Measurements from ENCODE around the gene LMBRD2. TPM values are rescaled to one million over a fixed set of nuclear protein-coding genes. Genes with fewer than 3 reads are reported as not detected.
"Not testable (repeated sequence)": the region's sequence is repeated elsewhere in the genome, so short reads cannot be mapped to it uniquely, and the experiment has no call there.

Gene LMBRD2
- total RNA-seq (ENCODE audit: low replicate concordance) = 17.6 and 22.1 TPM in 2 replicates

DNA sequence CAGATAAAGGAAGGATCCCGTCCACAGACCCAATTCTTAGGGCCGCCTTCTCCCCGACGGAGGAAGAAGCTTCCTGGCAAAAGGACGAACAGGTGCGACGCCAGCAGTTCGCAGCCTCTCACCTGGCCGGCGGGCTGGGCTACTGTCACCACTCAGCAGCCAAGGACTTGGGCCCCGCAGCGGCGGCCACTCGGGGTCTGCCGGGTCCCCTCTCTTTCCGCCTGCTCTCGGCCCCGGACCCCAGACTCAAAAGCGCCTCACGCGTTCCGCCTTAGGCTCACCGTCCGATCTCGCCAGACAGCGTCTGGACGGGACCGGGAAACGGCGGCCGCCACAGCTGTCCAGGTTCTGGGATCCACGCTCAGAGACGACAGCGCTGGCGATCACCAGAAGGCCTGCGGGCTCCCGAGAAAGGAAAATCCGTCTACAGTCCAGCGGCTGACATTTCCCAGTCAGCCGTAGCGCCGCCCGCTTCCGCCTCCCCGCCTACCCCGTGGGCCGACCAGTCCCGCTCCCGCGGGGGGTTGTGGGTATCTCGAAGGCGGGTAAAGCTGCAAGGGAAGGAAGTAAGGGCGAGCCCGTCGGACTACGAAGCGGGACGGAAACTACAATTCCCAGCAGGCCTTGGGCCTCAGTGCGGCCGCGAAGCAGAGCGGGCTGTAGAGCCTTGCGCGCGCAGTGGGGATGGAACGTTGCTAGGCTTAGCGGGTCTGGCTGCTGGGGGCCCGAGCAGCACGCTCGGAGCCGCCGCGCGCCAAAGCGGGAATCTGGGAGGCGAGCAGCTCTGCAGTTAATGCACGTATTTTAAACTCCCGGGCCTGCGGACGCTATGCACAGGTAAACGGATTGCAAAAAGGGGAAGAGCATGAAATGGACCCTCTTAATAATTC lies at the start of gene LMBRD2, which contains the start of gene SKP2:
Gene LMBRD2, minus strand, starts transcription at position 454 of the 890 bp plus-strand sequence. CDS start 8,538 bp downstream, outside the sequence.
Gene SKP2, plus strand, starts transcription at position 678 of the 890 bp plus-strand sequence. Its CDS starts 152 bp downstream, at position 830.
- H3K4me3 ChIP-seq (ENCODE audit: low read depth, low read length) = peak within 1 kb of the TSS; percentile 92
- peak; percentile 97 for DNase-seq (ENCODE audit: low read depth)
- TF ChIP-seq CTCF (IDR thresholded peaks at IDR 0.05; ENCODE audit: insufficient read depth, low read length) = no peak

DNA sequence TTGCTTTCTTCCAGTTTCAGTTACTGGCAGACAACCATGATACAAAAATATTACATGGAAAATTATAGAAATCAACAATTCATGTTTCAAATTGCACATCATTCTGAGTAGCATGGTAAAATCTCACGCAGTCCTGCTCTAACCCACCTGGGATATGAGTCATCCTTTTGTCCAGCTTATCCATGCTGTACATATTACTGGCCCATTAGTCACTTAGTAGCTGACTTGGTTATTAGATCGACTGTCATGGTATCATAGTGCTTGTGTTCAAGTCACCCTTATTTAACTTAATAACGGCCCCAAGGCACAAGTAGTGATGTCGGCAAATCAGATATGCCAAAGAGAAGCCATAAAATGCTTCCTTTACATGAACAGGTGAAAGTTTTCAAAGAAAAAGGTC lies 48.8 kb upstream of the LMBRD2 start:
- no peak for TF ChIP-seq CTCF (IDR thresholded peaks at IDR 0.05; ENCODE audit: insufficient read depth, low read length)
- DNase-seq (ENCODE audit: low read depth) = peak; percentile 62
- no peak overlapping the region for H3K4me3 ChIP-seq (ENCODE audit: low read depth, low read length)

- H3K4me3 ChIP-seq (ENCODE audit: low read depth, low read length) = no peak overlapping the region
- TF ChIP-seq CTCF (IDR thresholded peaks at IDR 0.05; ENCODE audit: insufficient read depth, low read length) = no peak
- DNase-seq (ENCODE audit: low read depth) = peak; percentile 80
Observed at GRCh38 chr5:36199620-36200019, 47.9 kb upstream of the LMBRD2 start.

DNA sequence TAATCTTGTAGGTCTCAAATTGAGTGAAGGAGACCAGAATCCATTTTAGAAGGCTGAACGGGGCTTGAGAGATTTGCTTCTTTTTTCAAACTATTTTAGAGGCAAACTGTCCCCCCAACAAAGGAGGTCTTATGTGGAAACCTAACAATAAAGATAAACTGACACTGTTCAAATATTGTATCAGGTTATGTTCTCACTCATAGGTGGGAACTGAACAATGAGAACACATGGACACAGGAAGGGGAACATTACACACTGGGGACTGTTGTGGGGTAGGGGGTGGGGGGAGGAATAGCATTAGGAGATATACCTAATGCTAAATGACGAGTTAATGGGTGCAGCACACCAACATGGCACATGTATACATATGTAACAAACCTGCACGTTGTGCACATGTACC lies 47.1 kb upstream of the LMBRD2 start:
- H3K4me3 ChIP-seq (ENCODE audit: low read depth, low read length) = not testable (repeated sequence)

GRCh38 chr5:36198281-36198680 lies 46.6 kb upstream of the LMBRD2 start:
- TF ChIP-seq CTCF (IDR thresholded peaks at IDR 0.05; ENCODE audit: insufficient read depth, low read length) = no peak
- peak; percentile 58 for DNase-seq (ENCODE audit: low read depth)

More for the DNA sequence above, 47.1 kb upstream of the LMBRD2 start:
- DNase-seq (ENCODE audit: low read depth) = not testable (repeated sequence)

DNA sequence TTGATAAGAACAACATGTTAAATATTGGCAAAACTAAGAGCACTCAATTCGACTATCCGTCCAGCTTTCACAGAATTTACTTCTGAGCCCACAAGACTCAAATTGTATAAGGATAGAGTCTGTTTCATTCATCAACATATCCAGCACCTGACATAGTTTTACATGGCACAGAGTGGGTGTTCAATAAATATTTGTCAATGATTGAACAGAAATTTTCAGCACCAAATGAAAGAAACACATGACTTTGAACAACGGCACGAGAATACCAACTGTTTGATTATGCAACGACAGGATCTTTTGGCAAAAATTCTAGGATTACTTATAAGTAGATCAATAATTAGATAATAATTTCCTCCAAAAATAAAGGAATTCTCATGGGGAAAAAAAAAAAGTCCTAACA lies 42.1 kb upstream of the LMBRD2 start:
- TF ChIP-seq CTCF (IDR thresholded peaks at IDR 0.05; ENCODE audit: insufficient read depth, low read length) = no peak
- DNase-seq (ENCODE audit: low read depth) = no peak
- no peak overlapping the region for H3K4me3 ChIP-seq (ENCODE audit: low read depth, low read length)

More at GRCh38 chr5:36198281-36198680, 46.6 kb upstream of the LMBRD2 start:
- no peak overlapping the region for H3K4me3 ChIP-seq (ENCODE audit: low read depth, low read length)

GRCh38 chr5:36184408-36184807 lies 32.7 kb upstream of the LMBRD2 start:
- not testable (repeated sequence) for DNase-seq (ENCODE audit: low read depth); H3K4me3 ChIP-seq (ENCODE audit: low read depth, low read length)

Data from fibroblast of the aortic adventitia (primary cell).